H9 (cell line): ENCODE measurements around the gene DOK5. TPM values are rescaled to one million over a fixed set of nuclear protein-coding genes. Genes with fewer than 3 reads are reported as not detected.

Experiments used
- DNase-seq: peaks from one replicate; pipeline ENCODE4 v3.0.0-alpha.2; 2017
- H2AFZ ChIP-seq: one replicate; pipeline ENCODE4 v1.6.1; 2013; ENCODE audit warnings: mild to moderate bottlenecking, low read length, control low read depth, moderate library complexity
- H2AK5ac ChIP-seq: 2 replicates; pipeline ENCODE4 v1.6.1; 2013; ENCODE audit warnings: low read length, control low read depth, mixed read lengths; ENCODE audit not compliant: insufficient read length
- H2BK120ac ChIP-seq: one replicate; pipeline ENCODE4 v1.6.1; 2013; ENCODE audit warnings: low read depth, mild to moderate bottlenecking, low read length, control low read depth, inconsistent platforms; ENCODE audit not compliant: poor library complexity, severe bottlenecking
- H2BK12ac ChIP-seq: 2 replicates; pipeline ENCODE4 v1.6.1; 2013; ENCODE audit warnings: low read length, control low read depth, mixed read lengths, low read depth; ENCODE audit not compliant: insufficient read length
- H2BK15ac ChIP-seq: 2 replicates; pipeline ENCODE4 v1.6.1; 2013; ENCODE audit warnings: low read depth, low read length, control low read depth
- H2BK20ac ChIP-seq: one replicate; pipeline ENCODE4 v1.6.1; 2013; ENCODE audit warnings: low read depth, mild to moderate bottlenecking, low read length, control low read depth, inconsistent platforms; ENCODE audit not compliant: poor library complexity, severe bottlenecking
- H2BK5ac ChIP-seq: 2 replicates; pipeline ENCODE4 v1.6.1; 2013; ENCODE audit warnings: low read length, control low read depth, mixed read lengths; ENCODE audit not compliant: insufficient read length
- H3K14ac ChIP-seq: 2 replicates; pipeline ENCODE4 v1.6.1; 2013; ENCODE audit warnings: low read length, control low read depth; ENCODE audit not compliant: insufficient read depth
- H3K18ac ChIP-seq: 2 replicates; pipeline ENCODE4 v1.6.1; 2013; ENCODE audit warnings: low read depth, mild to moderate bottlenecking, mixed read lengths, low read length, control low read depth; ENCODE audit not compliant: insufficient read length
- H3K23ac ChIP-seq: 2 replicates; pipeline ENCODE4 v1.6.1; 2013; ENCODE audit warnings: low read length, control low read depth, mixed read lengths, low read depth; ENCODE audit not compliant: insufficient read length
- H3K23me2 ChIP-seq: 2 replicates; pipeline ENCODE4 v1.6.1; 2013; ENCODE audit warnings: low read depth, mild to moderate bottlenecking, mixed read lengths, low read length, control low read depth; ENCODE audit not compliant: insufficient read length, poor library complexity, severe bottlenecking
- H3K27ac ChIP-seq: 2 replicates; pipeline ENCODE4 v1.5.1; 2013; ENCODE audit warnings: low read length, control low read depth, mixed read lengths, low read depth; ENCODE audit not compliant: insufficient read length
- H3K27me3 ChIP-seq: 2 replicates; pipeline ENCODE4 v1.6.1; 2013; ENCODE audit warnings: low read length, control low read depth, inconsistent platforms; ENCODE audit not compliant: insufficient read depth
- H3K4ac ChIP-seq: 2 replicates; pipeline ENCODE4 v1.6.1; 2013; ENCODE audit warnings: low read depth, mild to moderate bottlenecking, control low read depth, inconsistent platforms, low read length, moderate library complexity
- H3K4me1 ChIP-seq: 2 replicates; pipeline ENCODE4 v1.6.1; 2013; ENCODE audit warnings: low read length, control low read depth, inconsistent platforms; ENCODE audit not compliant: insufficient read depth
- H3K4me2 ChIP-seq: 2 replicates; pipeline ENCODE4 v1.6.1; 2013; ENCODE audit warnings: low read length, control low read depth, mixed read lengths; ENCODE audit not compliant: insufficient read length, insufficient read depth
- H3K56ac ChIP-seq: 2 replicates; pipeline ENCODE4 v1.6.1; 2013; ENCODE audit warnings: low read depth, mild to moderate bottlenecking, mixed read lengths, low read length, control low read depth; ENCODE audit not compliant: insufficient read length
- H3K79me1 ChIP-seq: 2 replicates; pipeline ENCODE4 v1.6.1; 2013; ENCODE audit warnings: low read depth, mild to moderate bottlenecking, moderate library complexity, low read length, control low read depth, inconsistent platforms; ENCODE audit not compliant: insufficient read depth, poor library complexity, severe bottlenecking
- H3K79me2 ChIP-seq: 2 replicates; pipeline ENCODE4 v1.6.1; 2013; ENCODE audit warnings: low read length, control low read depth, inconsistent platforms; ENCODE audit not compliant: insufficient read depth
- H3K9ac ChIP-seq: 2 replicates; pipeline ENCODE4 v1.6.1; 2013; ENCODE audit warnings: low read length, control low read depth, mixed read lengths; ENCODE audit not compliant: insufficient read length; ENCODE audit errors: extremely low read depth
- H3K9me3 ChIP-seq: one replicate; pipeline ENCODE4 v1.6.1; 2013; ENCODE audit warnings: low read depth, low read length, inconsistent platforms; ENCODE audit not compliant: control insufficient read depth
- H3T11ph ChIP-seq: one replicate; pipeline ENCODE4 v1.6.1; 2013; ENCODE audit warnings: mild to moderate bottlenecking, low read length, control low read depth, inconsistent platforms
- H4K20me1 ChIP-seq: one replicate; pipeline ENCODE4 v1.6.1; 2013; ENCODE audit not compliant: control insufficient read depth, insufficient read length, insufficient read depth
- H4K5ac ChIP-seq: 2 replicates; pipeline ENCODE4 v1.6.1; 2013; ENCODE audit warnings: low read depth, mild to moderate bottlenecking, mixed read lengths, low read length, control low read depth; ENCODE audit not compliant: insufficient read length
- H4K8ac ChIP-seq: replicated peaks from 2 replicates; pipeline ENCODE4 v1.6.1; 2013; ENCODE audit warnings: low read length, control low read depth, mixed read lengths, low read depth; ENCODE audit not compliant: insufficient read length
- H4K91ac ChIP-seq: 2 replicates; pipeline ENCODE4 v1.6.1; 2013; ENCODE audit warnings: low read depth, mild to moderate bottlenecking, moderate library complexity, mixed read lengths, low read length, control low read depth; ENCODE audit not compliant: insufficient read length
- H3K27ac Mint-ChIP-seq, 3 experiments: 2 replicates in 2 of 3; 3 replicates in 1 of 3; pipeline ENCODE4 v1.8.0; 2020 to 2021; ENCODE audit warnings: mixed read lengths in 3 of 3, mild to moderate bottlenecking in 1 of 3, moderate library complexity in 1 of 3
- H3K27me3 Mint-ChIP-seq: 2 replicates; pipeline ENCODE4 v1.8.0; 2021; ENCODE audit warnings: low read depth, mild to moderate bottlenecking, moderate library complexity, mixed read lengths
- H3K36me3 Mint-ChIP-seq, 3 experiments: 2 replicates in 2 of 3; 3 replicates in 1 of 3; pipeline ENCODE4 v1.8.0; 2020 to 2021; ENCODE audit warnings: low read depth in 3 of 3, mixed read lengths in 3 of 3; ENCODE audit not compliant: insufficient read depth in 1 of 3
- H3K4me1 Mint-ChIP-seq, 2 experiments: 2 replicates each; pipeline ENCODE4 v1.8.0; 2020; ENCODE audit warnings: mixed read lengths in 2 of 2
- H3K4me3 Mint-ChIP-seq, 2 experiments: 2 replicates in 1 of 2; 3 replicates in 1 of 2; pipeline ENCODE4 v1.8.0; 2020 to 2021; ENCODE audit warnings: mild to moderate bottlenecking in 2 of 2, mixed read lengths in 2 of 2, moderate library complexity in 1 of 2
- H3K9me3 Mint-ChIP-seq, 2 experiments: 2 replicates in 1 of 2; 3 replicates in 1 of 2; pipeline ENCODE4 v1.8.0; 2020; ENCODE audit warnings: mild to moderate bottlenecking in 2 of 2, mixed read lengths in 2 of 2, moderate library complexity in 1 of 2
- CTCF ChIP-seq: fragments of 200-600 bp; sonication (generic); conservative IDR thresholded peaks from 3 replicates; pipeline ENCODE4 v1.8.0; 2021; ENCODE audit warnings: antibody characterized with exemption, mild to moderate bottlenecking
- WGBS: extraction: QIAGEN DNeasy Blood & Tissue Kit; methylation state at CpG from one replicate; pipeline ENCODE4 v1.1.7; 2013; ENCODE audit warnings: missing lambda C conversion rate, low lambda C conversion rate, mixed read lengths; ENCODE audit not compliant: insufficient read length; ENCODE audit errors: extremely low coverage; 5-methylcytosine and 5-hydroxymethylcytosine counted together
- total RNA-seq: library from RNA; stranded (reverse); gene quantifications from 2 replicates; pipeline ENCODE4 v1.2.1, GENCODE V29; 2021

The DOK5 gene
- total RNA-seq, 1 experiment from 2014 or later, result 4.5 TPM

GRCh38 chr20:54691327-54691726, 215.9 kb downstream of the DOK5 start:
- no peak overlapping the region for H2BK20ac ChIP-seq
- H3K18ac ChIP-seq, result no peak overlapping the region
- no peak overlapping the region for H2AFZ ChIP-seq
- H3K36me3 Mint-ChIP-seq, result peaks cover 0 to 6% (median 0%) of the 10 kb centered on the region in 3 experiments; a peak in 1 of 7 replicates
- no peak overlapping the region for H3K56ac ChIP-seq
- no peak overlapping the region for H2BK120ac ChIP-seq
- no peaks in the 10 kb centered on the region for H3K79me1 ChIP-seq
- no peak overlapping the region for H3K27ac Mint-ChIP-seq
- H3K9me3 Mint-ChIP-seq, result peaks cover 4 to 6% of the 10 kb centered on the region in 2 experiments; a peak in 4 of 5 replicates
- no peaks in the 10 kb centered on the region for H3K9me3 ChIP-seq
- WGBS, result no CpG with 5 or more reads among the region's 2 CpGs
- H3K14ac ChIP-seq, result no peak overlapping the region
- no peak for TF ChIP-seq CTCF
- no peak overlapping the region for H3K4me2 ChIP-seq
- H4K8ac ChIP-seq, result no peak overlapping the region
- H4K5ac ChIP-seq, result no peak overlapping the region
- H3K4me1 ChIP-seq, result no peaks in the 10 kb centered on the region
- no peak overlapping the region for H3K4ac ChIP-seq
- H3K27ac ChIP-seq, result no peak overlapping the region
- no peak overlapping the region for H2AK5ac ChIP-seq
- peaks cover 4 to 7% of the 10 kb centered on the region in 2 experiments; a peak in 3 of 4 replicates for H3K4me1 Mint-ChIP-seq
- H3K4me3 Mint-ChIP-seq, result no peak overlapping the region
- no peak overlapping the region for H3K23ac ChIP-seq
- no peaks in the 10 kb centered on the region; the same call in 1 of the 2 replicates for H3K27me3 Mint-ChIP-seq
- H3K27me3 ChIP-seq, result no peaks in the 10 kb centered on the region
- DNase-seq, result no peak
- no peaks in the 10 kb centered on the region for H3K79me2 ChIP-seq
- no peak overlapping the region for H2BK12ac ChIP-seq
- H3K23me2 ChIP-seq, result no peaks in the 10 kb centered on the region
- H4K91ac ChIP-seq, result no peak overlapping the region
- no peak overlapping the region for H3K9ac ChIP-seq
- H2BK15ac ChIP-seq, result no peak overlapping the region
- no peak overlapping the region for H3T11ph ChIP-seq
- no peaks in the 10 kb centered on the region for H4K20me1 ChIP-seq
- no peak overlapping the region for H2BK5ac ChIP-seq
